D721Med (cell line): ENCODE data around the gene TMEM100.

ENCODE experiments used
- DNase-seq: peaks from one replicate; pipeline ENCODE4 v3.0.0; 2011; ENCODE audit warnings: low spot score; ENCODE audit not compliant: insufficient read length
- FAIRE-seq: peaks from 2 replicates; lab custom pipeline; 2011; peaks lifted over from hg19 to GRCh38; lab: Jason Lieb, UNC
- CTCF ChIP-seq: IDR thresholded peaks from 2 replicates; pipeline ENCODE4 v1.5.1; 2012; ENCODE audit warnings: mild to moderate bottlenecking, control low read depth; ENCODE audit not compliant: insufficient read depth; ENCODE audit errors: missing control alignments

TMEM100 gene

DNA sequence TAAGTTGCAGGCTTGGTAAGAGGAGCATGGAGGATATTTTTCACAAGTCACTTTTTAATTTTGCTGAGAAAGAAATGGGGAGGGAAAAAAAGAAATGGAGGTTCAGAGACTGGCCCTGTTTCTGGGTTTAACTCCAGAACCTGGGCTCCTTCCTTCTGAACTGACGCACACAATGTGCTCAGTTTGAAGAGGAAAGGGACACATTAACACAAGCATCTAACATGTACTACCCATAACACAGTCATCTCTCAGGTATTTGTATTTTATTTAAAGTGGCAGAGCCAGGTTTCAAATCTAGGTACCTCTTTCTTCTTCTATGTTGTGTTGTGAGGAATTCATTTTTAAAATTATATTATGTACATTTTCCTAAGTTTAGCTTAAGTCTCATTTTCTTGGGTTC is 5.3 kb upstream of the TMEM100 start:
- no peak for TF ChIP-seq CTCF
- DNase-seq, result no peak
- FAIRE-seq, result no peak

DNA sequence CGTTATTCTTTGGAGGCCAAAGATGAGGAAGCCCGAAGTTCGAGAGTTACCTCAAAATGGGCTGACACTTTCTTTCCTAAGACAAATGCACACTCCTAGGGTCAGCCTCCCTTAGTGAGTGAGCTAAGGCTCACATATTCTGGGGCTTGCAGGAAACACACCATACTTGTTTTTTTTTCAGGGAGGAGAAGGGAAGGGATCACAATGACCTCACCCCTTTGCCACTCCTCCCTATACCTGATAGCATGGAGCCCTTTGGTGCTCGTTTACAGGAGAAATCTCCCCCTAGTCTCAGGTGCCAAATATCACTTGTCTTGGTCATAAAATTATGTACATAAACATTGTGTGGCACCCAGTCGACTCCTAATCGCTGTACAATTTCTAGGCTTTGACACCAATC is 4.6 kb upstream of the TMEM100 start:
- DNase-seq (no peak), FAIRE-seq (no peak)
- no peak for TF ChIP-seq CTCF

DNA sequence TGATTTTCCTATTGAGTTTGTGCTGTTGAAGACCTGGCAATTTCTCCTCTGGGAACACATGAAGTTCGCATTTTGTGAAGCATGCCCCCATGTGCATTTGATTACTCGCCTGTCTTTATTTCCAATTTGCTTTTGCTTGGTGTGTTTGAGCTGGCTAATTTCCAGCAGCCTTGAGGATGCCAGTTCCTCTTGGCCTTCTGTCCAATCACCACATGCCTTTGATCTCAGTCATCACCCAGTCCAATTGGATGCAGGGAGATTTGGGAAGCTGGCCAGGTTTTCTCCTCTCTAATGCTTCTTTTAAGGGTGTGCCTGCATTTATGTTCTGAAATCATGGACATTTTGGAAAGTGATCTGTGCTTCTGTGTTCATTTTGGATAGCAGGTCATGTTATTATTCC is 3.8 kb upstream of the TMEM100 start:
- DNase-seq (no peak), FAIRE-seq (no peak)
- TF ChIP-seq CTCF, result no peak

- no peak for FAIRE-seq
- DNase-seq, result no peak
- TF ChIP-seq CTCF, result no peak
Observed at GRCh38 chr17:55723488-55723848, 804 bp upstream of the TMEM100 start.

- DNase-seq (no peak), FAIRE-seq (no peak)
- no peak for TF ChIP-seq CTCF
Observed at GRCh38 chr17:55722016-55722736, 488 bp downstream of the TMEM100 start.

- no peak for DNase-seq
- FAIRE-seq, result no peak
- TF ChIP-seq CTCF, result no peak
Observed at GRCh38 chr17:55720919-55721836, 1.5 kb downstream of the TMEM100 start.
